Measurements from ENCODE around the gene HDAC1. TPM values are rescaled to one million over a fixed set of nuclear protein-coding genes. Genes with fewer than 3 reads are reported as not detected.
A peak's percentile ranks its signal among the peaks of the same experiment; 100 is the strongest.

The HDAC1 gene
- total and polyA plus RNA-seq, 2 of the 13 experiments (the other 11 are each of a cell fraction or from before 2014, with no cell fraction given): 93.5 to 189 TPM

DNA sequence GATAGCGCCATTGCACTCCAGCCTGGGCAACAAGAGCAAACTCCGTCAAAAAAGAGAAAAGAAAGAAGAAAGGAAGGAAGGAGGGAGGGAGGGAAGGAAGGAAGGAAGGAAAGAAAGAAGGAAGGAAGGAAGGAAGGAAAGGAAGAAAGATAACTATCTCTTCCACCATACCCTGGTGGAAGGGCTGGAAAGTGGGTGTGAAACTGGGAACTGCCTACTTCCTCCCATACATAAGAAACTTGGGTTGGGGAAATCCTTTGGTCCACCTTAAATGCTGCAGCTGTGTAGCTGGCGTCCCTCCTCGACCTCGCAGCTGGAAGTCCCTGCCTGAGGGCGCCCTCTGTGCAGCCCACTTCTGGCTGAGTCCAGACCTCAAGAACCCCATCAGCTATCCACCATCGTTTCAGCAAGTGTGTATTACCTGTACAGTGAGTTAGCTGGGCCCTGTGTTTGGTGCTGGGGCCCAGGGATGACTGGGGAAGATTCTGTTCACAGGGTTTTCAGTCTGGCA is 49.5 kb upstream of the HDAC1 start (continued):
- TF ChIP-seq, protein P1, sequence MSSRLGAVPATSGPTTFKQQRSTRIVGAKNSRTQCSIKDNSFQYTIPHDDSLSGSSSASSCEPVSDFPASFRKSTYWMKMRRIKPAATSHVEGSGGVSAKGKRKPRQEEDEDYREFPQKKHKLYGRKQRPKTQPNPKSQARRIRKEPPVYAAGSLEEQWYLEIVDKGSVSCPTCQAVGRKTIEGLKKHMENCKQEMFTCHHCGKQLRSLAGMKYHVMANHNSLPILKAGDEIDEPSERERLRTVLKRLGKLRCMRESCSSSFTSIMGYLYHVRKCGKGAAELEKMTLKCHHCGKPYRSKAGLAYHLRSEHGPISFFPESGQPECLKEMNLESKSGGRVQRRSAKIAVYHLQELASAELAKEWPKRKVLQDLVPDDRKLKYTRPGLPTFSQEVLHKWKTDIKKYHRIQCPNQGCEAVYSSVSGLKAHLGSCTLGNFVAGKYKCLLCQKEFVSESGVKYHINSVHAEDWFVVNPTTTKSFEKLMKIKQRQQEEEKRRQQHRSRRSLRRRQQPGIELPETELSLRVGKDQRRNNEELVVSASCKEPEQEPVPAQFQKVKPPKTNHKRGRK (CRISPR knock-in tag; IDR thresholded peaks at IDR 0.05): 0 out of 2 replicates have a peak, but pooled peaks have one; percentile 75
- TF ChIP-seq, protein P2, sequence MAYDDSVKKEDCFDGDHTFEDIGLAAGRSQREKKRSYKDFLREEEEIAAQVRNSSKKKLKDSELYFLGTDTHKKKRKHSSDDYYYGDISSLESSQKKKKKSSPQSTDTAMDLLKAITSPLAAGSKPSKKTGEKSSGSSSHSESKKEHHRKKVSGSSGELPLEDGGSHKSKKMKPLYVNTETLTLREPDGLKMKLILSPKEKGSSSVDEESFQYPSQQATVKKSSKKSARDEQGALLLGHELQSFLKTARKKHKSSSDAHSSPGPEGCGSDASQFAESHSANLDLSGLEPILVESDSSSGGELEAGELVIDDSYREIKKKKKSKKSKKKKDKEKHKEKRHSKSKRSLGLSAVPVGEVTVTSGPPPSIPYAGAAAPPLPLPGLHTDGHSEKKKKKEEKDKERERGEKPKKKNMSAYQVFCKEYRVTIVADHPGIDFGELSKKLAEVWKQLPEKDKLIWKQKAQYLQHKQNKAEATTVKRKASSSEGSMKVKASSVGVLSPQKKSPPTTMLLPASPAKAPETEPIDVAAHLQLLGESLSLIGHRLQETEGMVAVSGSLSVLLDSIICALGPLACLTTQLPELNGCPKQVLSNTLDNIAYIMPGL (CRISPR knock-in tag; IDR thresholded peaks at IDR 0.05; ENCODE audit: borderline replicate concordance in 1 of 2, low read depth in 1 of 2): peak in 1 of 2 experiments; percentile 23; a peak in 1 of 4 replicates
- TF ChIP-seq ZBTB33 (CRISPR knock-in tag; IDR thresholded peaks at IDR 0.05) (0 out of 2 replicates have a peak, but pooled peaks have one; percentile 5), ZFP41 (CRISPR knock-in tag; IDR thresholded peaks at IDR 0.05; ENCODE audit: borderline replicate concordance) (no peak), SMYD3 (CRISPR knock-in tag; IDR thresholded peaks at IDR 0.05) (no peak), POGK (CRISPR knock-in tag; conservative IDR thresholded peaks at IDR 0.05) (no peak), ZNF687 (CRISPR knock-in tag; IDR thresholded peaks at IDR 0.05) (peak; percentile 35; the same call in 1 of the 2 replicates), MAX (IDR thresholded peaks at IDR 0.05) (peak; percentile 21; the same call in 1 of the 2 replicates)
- TF ChIP-seq, protein P3, sequence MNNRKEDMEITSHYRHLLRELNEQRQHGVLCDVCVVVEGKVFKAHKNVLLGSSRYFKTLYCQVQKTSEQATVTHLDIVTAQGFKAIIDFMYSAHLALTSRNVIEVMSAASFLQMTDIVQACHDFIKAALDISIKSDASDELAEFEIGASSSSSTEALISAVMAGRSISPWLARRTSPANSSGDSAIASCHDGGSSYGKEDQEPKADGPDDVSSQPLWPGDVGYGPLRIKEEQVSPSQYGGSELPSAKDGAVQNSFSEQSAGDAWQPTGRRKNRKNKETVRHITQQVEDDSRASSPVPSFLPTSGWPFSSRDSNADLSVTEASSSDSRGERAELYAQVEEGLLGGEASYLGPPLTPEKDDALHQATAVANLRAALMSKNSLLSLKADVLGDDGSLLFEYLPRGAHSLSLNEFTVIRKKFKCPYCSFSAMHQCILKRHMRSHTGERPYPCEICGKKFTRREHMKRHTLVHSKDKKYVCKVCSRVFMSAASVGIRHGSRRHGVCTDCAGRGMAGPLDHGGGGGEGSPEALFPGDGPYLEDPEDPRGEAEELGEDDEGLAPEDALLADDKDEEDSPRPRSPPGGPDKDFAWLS (CRISPR knock-in tag; IDR thresholded peaks at IDR 0.05; ENCODE audit: borderline replicate concordance): no peak
- TF ChIP-seq, protein P4, sequence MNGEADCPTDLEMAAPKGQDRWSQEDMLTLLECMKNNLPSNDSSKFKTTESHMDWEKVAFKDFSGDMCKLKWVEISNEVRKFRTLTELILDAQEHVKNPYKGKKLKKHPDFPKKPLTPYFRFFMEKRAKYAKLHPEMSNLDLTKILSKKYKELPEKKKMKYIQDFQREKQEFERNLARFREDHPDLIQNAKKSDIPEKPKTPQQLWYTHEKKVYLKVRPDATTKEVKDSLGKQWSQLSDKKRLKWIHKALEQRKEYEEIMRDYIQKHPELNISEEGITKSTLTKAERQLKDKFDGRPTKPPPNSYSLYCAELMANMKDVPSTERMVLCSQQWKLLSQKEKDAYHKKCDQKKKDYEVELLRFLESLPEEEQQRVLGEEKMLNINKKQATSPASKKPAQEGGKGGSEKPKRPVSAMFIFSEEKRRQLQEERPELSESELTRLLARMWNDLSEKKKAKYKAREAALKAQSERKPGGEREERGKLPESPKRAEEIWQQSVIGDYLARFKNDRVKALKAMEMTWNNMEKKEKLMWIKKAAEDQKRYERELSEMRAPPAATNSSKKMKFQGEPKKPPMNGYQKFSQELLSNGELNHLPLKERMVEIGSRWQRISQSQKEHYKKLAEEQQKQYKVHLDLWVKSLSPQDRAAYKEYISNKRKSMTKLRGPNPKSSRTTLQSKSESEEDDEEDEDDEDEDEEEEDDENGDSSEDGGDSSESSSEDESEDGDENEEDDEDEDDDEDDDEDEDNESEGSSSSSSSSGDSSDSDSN (CRISPR knock-in tag; IDR thresholded peaks at IDR 0.05): 0 out of 2 replicates have a peak, but pooled peaks have one; percentile 29

All from HepG2 (cell line).